Hepatocyte (in vitro differentiated cells): ENCODE data around the gene RBM12. TPM values are rescaled to one million over a fixed set of nuclear protein-coding genes. Genes with fewer than 3 reads are reported as not detected.
"Not testable (repeated sequence)": the region's sequence is repeated elsewhere in the genome, so short reads cannot be mapped to it uniquely, and the experiment has no call there.

Source experiments
- DNase-seq: peaks from one replicate; pipeline ENCODE4 v3.0.0-alpha.2; 2016; ENCODE audit warnings: low spot score
- H2AFZ ChIP-seq: fragments of 200-600 bp; sonication (generic); 2 replicates; pipeline ENCODE4 v1.6.0; 2016; ENCODE audit warnings: antibody characterized with exemption, mild to moderate bottlenecking
- H3K27ac ChIP-seq: fragments of 200-600 bp; sonication (generic); 2 replicates; pipeline ENCODE4 v1.5.1; 2016; ENCODE audit warnings: mild to moderate bottlenecking
- H3K27me3 ChIP-seq: fragments of 200-600 bp; sonication (generic); 2 replicates; pipeline ENCODE4 v1.6.1; 2016
- H3K36me3 ChIP-seq: fragments of 200-600 bp; sonication (generic); replicated peaks from 2 replicates; pipeline ENCODE4 v1.5.1; 2016; ENCODE audit warnings: low read depth; ENCODE audit not compliant: insufficient read depth
- H3K4me1 ChIP-seq: fragments of 200-600 bp; sonication (generic); 2 replicates; pipeline ENCODE4 v1.5.1; 2016; ENCODE audit warnings: mild to moderate bottlenecking, moderate library complexity; ENCODE audit not compliant: insufficient read depth
- H3K4me2 ChIP-seq: fragments of 200-600 bp; sonication (generic); 2 replicates; pipeline ENCODE4 v1.6.0; 2016
- H3K4me3 ChIP-seq: fragments of 200-600 bp; sonication (generic); 2 replicates; pipeline ENCODE4 v1.5.1; 2016; ENCODE audit warnings: mild to moderate bottlenecking
- H3K79me2 ChIP-seq: fragments of 200-600 bp; sonication (generic); 2 replicates; pipeline ENCODE4 v1.6.0; 2017; ENCODE audit warnings: mild to moderate bottlenecking
- H3K9me2 ChIP-seq: fragments of 200-600 bp; sonication (generic); replicated peaks from 2 replicates; pipeline ENCODE4 v1.6.0; 2017; ENCODE audit warnings: mild to moderate bottlenecking; ENCODE audit not compliant: insufficient read depth
- H3K9me3 ChIP-seq: fragments of 200-600 bp; sonication (generic); 2 replicates; pipeline ENCODE4 v1.5.1; 2016; ENCODE audit warnings: low read depth, mild to moderate bottlenecking
- H4K20me1 ChIP-seq: fragments of 200-600 bp; sonication (generic); 2 replicates; pipeline ENCODE4 v1.6.0; 2016; ENCODE audit warnings: mild to moderate bottlenecking; ENCODE audit not compliant: insufficient read depth, poor library complexity, severe bottlenecking
- CTCF ChIP-seq: fragments of 200-600 bp; sonication (generic); IDR thresholded peaks from 2 replicates; pipeline ENCODE4 v1.5.1; 2016; ENCODE audit warnings: antibody characterized with exemption, mild to moderate bottlenecking; ENCODE audit not compliant: poor library complexity
- EZH2 ChIP-seq: fragments of 200-600 bp; sonication (generic); IDR thresholded peaks from 2 replicates; pipeline ENCODE4 v1.6.1; 2016; ENCODE audit warnings: antibody characterized with exemption, mild to moderate bottlenecking, borderline replicate concordance
- EZH2phosphoT487 ChIP-seq: fragments of 200-600 bp; sonication (generic); IDR thresholded peaks from one replicate; pipeline ENCODE4 v1.6.1; 2018; ENCODE audit warnings: antibody characterized with exemption, mild to moderate bottlenecking, low read depth, moderate library complexity; ENCODE audit not compliant: unreplicated experiment, severe bottlenecking
- WGBS: methylation state at CpG from one replicate; pipeline ENCODE4 v1.1.6; 2016; ENCODE audit warnings: low lambda C conversion rate; ENCODE audit errors: missing lambda C conversion rate; 5-methylcytosine and 5-hydroxymethylcytosine counted together
- polyA plus RNA-seq: library from polyadenylated mRNA; unstranded; fragments of >200 nt; fragmentation: Nextera tagmentation; extraction: Ambion mirVana; gene quantifications from 2 replicates; pipeline ENCODE4 v1.2.1, GENCODE V29; 2016
- total RNA-seq: library from RNA; depleted of rRNA; stranded (reverse); fragments of >200 nt; gene quantifications from 2 replicates; pipeline ENCODE4 v1.2.3, GENCODE V29; 2014

Gene RBM12
- total RNA-seq (53.7 and 57.3 TPM in 2 replicates), polyA plus RNA-seq (20.6 and 22.5 TPM in 2 replicates)

GRCh38 chr20:35664466-35665206 lies at the start of gene RBM12, which contains the start of gene CPNE1:
RBM12 (minus strand) TSS chr20:35664900; CDS start chr20:35655322, 9,578 bp downstream.
CPNE1 (minus strand) TSS chr20:35664900; CDS start chr20:35632923, 31,977 bp downstream.
- peak within 1 kb of the TSS; percentile 94 for H3K4me3 ChIP-seq
- peak; percentile 96 for DNase-seq
- peak within 1 kb of the TSS; percentile 81 for H2AFZ ChIP-seq
- no peaks in the 10 kb centered on the region for H3K9me2 ChIP-seq
- WGBS: under 1% methylated on average over 49 of the region's 61 CpGs
- peaks cover 42% of the 10 kb centered on the region for H4K20me1 ChIP-seq
- peak within 1 kb of the TSS; percentile 94 for H3K27ac ChIP-seq
- TF ChIP-seq CTCF (peak; percentile 4), EZH2 (no peak)
- no peaks in the 10 kb centered on the region for H3K36me3 ChIP-seq
- H3K9me3 ChIP-seq: no peaks in the 10 kb centered on the region
- H3K4me1 ChIP-seq: peaks cover 15% of the 10 kb centered on the region
- H3K79me2 ChIP-seq: peaks cover 50% of the 10 kb centered on the region
- no peaks in the 10 kb centered on the region for H3K27me3 ChIP-seq
- peak within 1 kb of the TSS; percentile 97 for H3K4me2 ChIP-seq

GRCh38 chr20:35714127-35714526 lies 49.4 kb upstream of the RBM12 start:
- H3K27ac ChIP-seq: no peak overlapping the region
- no peaks in the 10 kb centered on the region for H3K27me3 ChIP-seq
- no peak overlapping the region for H3K4me3 ChIP-seq
- 90% methylated on average over 4 of the region's 4 CpGs for WGBS
- peaks cover 100% of the 10 kb centered on the region for H4K20me1 ChIP-seq
- H3K4me2 ChIP-seq: no peak overlapping the region
- TF ChIP-seq EZH2 (no peak), CTCF (no peak)
- H3K4me1 ChIP-seq: no peaks in the 10 kb centered on the region
- H2AFZ ChIP-seq: no peak overlapping the region
- H3K9me3 ChIP-seq: no peaks in the 10 kb centered on the region
- H3K79me2 ChIP-seq: peaks cover 96% of the 10 kb centered on the region
- DNase-seq: no peak
- no peaks in the 10 kb centered on the region for H3K36me3 ChIP-seq
- H3K9me2 ChIP-seq: no peaks in the 10 kb centered on the region

GRCh38 chr20:35713120-35713519 lies 48.4 kb upstream of the RBM12 start:
- not testable (repeated sequence) for H3K4me1 ChIP-seq, H3K4me2 ChIP-seq, H3K27me3 ChIP-seq, H2AFZ ChIP-seq, H3K9me2 ChIP-seq, DNase-seq, H3K9me3 ChIP-seq, H3K4me3 ChIP-seq, H3K36me3 ChIP-seq, H3K27ac ChIP-seq
- H3K79me2 ChIP-seq: peaks cover 96% of the 10 kb centered on the region
- peaks cover 99% of the 10 kb centered on the region for H4K20me1 ChIP-seq
- WGBS: 95% methylated on average over 9 of the region's 9 CpGs

GRCh38 chr20:35711588-35712209 lies 47.0 kb upstream of the RBM12 start:
- H3K4me2 ChIP-seq: no peak overlapping the region
- 94% methylated on average over 6 of the region's 6 CpGs for WGBS
- H3K9me3 ChIP-seq: no peaks in the 10 kb centered on the region
- H3K79me2 ChIP-seq: peaks cover 93% of the 10 kb centered on the region
- no peak overlapping the region for H2AFZ ChIP-seq
- peaks cover 3% of the 10 kb centered on the region for H3K36me3 ChIP-seq
- no peaks in the 10 kb centered on the region for H3K4me1 ChIP-seq
- DNase-seq: no peak
- no peaks in the 10 kb centered on the region for H3K27me3 ChIP-seq
- H3K4me3 ChIP-seq: no peak overlapping the region
- H3K9me2 ChIP-seq: no peaks in the 10 kb centered on the region
- TF ChIP-seq EZH2 (no peak), EZH2phosphoT487 (no peak), CTCF (no peak)
- H3K27ac ChIP-seq: no peak overlapping the region
- H4K20me1 ChIP-seq: peaks cover 99% of the 10 kb centered on the region
